ENCODE measurements around the gene LAGE3.
"Not testable (repeated sequence)": the region's sequence is repeated elsewhere in the genome, so short reads cannot be mapped to it uniquely, and the experiment has no call there.

The LAGE3 gene

GRCh38 chrX:154512879-154513553 is 33.9 kb upstream of the LAGE3 start:
- H3K36me3 ChIP-seq (ENCODE audit: control insufficient read depth, insufficient read depth, low read length): no peaks in the 10 kb centered on the region
- H3K4me3 ChIP-seq (ENCODE audit: low read depth, low read length): no peak overlapping the region
- no peaks in the 10 kb centered on the region for H3K9me3 ChIP-seq (ENCODE audit: control insufficient read depth, insufficient read depth, low read length)
- H3K9ac ChIP-seq (ENCODE audit: low read depth, low read length): no peak overlapping the region
- H3K27me3 ChIP-seq (ENCODE audit: control insufficient read depth, insufficient read depth, low read length): no peaks in the 10 kb centered on the region
- peaks cover 1% of the 10 kb centered on the region for H3K4me1 ChIP-seq (ENCODE audit: control insufficient read depth, insufficient read depth, low read length)

- Histone ChIP-seq H3K27me3 (ENCODE audit: control insufficient read depth, insufficient read depth, low read length) (no peaks in the 10 kb centered on the region), H3K9me3 (ENCODE audit: control insufficient read depth, insufficient read depth, low read length) (no peaks in the 10 kb centered on the region), H3K4me1 (ENCODE audit: control insufficient read depth, insufficient read depth, low read length) (no peaks in the 10 kb centered on the region), H3K4me3 (ENCODE audit: low read depth, low read length) (no peak overlapping the region), H3K9ac (ENCODE audit: low read depth, low read length) (no peak overlapping the region), H3K36me3 (ENCODE audit: control insufficient read depth, insufficient read depth, low read length) (peaks cover under 1% of the 10 kb centered on the region)
Observed at GRCh38 chrX:154511761-154512160, 32.7 kb upstream of the LAGE3 start.

DNA sequence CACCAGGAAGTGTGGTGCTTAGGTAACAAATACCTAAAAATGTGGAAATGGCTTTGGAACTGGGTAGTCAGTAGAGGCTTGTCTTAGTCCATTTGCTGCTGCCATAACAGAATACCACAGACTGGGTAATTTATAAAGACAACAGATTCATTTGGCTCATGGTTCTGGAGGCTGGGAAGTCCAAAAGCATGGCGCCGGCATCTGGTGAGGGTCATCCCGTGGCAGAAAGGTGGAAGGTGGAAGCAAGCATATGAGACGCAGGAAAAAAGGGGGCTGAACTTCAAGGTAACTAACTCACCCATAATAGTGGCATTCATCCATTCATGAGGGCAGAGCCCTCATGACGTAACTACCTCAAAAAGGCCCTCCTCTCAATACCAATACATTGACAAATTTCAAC is 30.4 kb upstream of the LAGE3 start:
- H3K4me3 ChIP-seq (ENCODE audit: low read depth, low read length): no peak overlapping the region
- H3K9me3 ChIP-seq (ENCODE audit: control insufficient read depth, insufficient read depth, low read length): no peaks in the 10 kb centered on the region
- H3K4me1 ChIP-seq (ENCODE audit: control insufficient read depth, insufficient read depth, low read length): no peaks in the 10 kb centered on the region
- H3K27me3 ChIP-seq (ENCODE audit: control insufficient read depth, insufficient read depth, low read length): no peaks in the 10 kb centered on the region
- H3K36me3 ChIP-seq (ENCODE audit: control insufficient read depth, insufficient read depth, low read length): peaks cover 11% of the 10 kb centered on the region
- H3K9ac ChIP-seq (ENCODE audit: low read depth, low read length): no peak overlapping the region

DNA sequence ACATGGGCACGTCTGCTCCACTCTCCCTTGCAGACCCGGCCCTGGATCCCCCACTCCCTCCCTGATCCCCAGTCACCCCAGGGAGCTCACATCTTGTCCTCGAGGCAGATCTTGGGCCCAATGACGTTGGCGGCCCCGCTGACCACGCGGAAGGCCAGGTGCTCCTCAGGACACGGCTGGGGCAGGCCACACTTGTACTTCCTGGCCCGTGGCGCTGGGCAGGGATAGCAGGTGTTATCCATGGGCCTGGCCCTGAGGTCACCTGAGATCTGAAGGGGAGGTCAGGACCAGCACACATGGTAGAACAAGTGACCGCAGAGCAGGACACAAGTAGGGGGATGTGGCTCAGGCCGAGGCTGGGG is 29.3 kb upstream of the LAGE3 start:
- Histone ChIP-seq H3K36me3 (ENCODE audit: control insufficient read depth, insufficient read depth, low read length) (peaks cover 11% of the 10 kb centered on the region), H3K9ac (ENCODE audit: low read depth, low read length) (no peak overlapping the region), H3K4me3 (ENCODE audit: low read depth, low read length) (no peak overlapping the region), H3K4me1 (ENCODE audit: control insufficient read depth, insufficient read depth, low read length) (no peaks in the 10 kb centered on the region), H3K9me3 (ENCODE audit: control insufficient read depth, insufficient read depth, low read length) (no peaks in the 10 kb centered on the region), H3K27me3 (ENCODE audit: control insufficient read depth, insufficient read depth, low read length) (no peaks in the 10 kb centered on the region)

GRCh38 chrX:154507673-154508383 is 28.7 kb upstream of the LAGE3 start:
- H3K9me3 ChIP-seq (ENCODE audit: control insufficient read depth, insufficient read depth, low read length): no peaks in the 10 kb centered on the region
- no peaks in the 10 kb centered on the region for H3K4me1 ChIP-seq (ENCODE audit: control insufficient read depth, insufficient read depth, low read length)
- H3K9ac ChIP-seq (ENCODE audit: low read depth, low read length): no peak overlapping the region
- H3K27me3 ChIP-seq (ENCODE audit: control insufficient read depth, insufficient read depth, low read length): no peaks in the 10 kb centered on the region
- H3K4me3 ChIP-seq (ENCODE audit: low read depth, low read length): no peak overlapping the region
- H3K36me3 ChIP-seq (ENCODE audit: control insufficient read depth, insufficient read depth, low read length): peaks cover 11% of the 10 kb centered on the region

DNA sequence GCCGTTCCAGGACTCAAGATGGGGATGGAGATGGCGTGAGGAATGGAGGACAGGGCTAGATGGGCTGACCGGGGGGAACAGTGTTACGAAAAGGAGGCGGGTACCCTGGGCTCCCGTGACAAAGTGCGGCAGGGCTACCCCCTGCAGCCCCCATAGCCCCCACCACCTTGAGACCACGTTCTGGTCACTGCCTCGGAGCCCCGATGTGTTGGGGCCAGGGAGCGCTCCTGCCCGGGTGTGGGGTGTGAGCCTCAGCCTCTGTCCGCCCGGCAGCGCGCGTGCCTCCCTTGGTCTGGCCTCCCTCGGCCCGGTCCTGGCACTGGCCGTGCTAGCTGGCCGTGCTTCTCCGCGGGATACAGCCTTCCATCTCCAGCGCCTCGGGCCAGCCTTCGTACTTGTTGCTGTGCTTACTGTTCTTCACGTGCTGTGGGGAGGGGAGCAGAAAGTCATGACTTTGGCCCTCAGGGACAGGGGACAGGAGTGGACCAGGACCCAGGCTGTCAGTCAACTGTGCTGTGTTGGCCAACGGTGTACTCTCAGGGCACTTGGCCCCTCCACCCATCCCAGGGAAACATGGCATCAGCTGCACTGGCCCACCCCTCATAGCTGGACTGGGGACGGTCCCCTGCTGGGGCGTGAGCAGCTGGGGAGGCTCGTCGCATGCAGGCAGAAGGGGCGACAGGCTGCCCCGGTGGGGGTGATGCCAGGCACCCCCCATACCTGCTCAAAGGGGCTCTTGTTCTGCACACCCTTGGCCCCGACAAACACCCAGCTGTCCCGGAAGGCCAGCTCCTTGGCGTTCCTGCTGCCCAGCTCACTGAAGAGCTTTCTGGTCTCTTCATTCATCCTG is 27.6 kb upstream of the LAGE3 start:
- Histone ChIP-seq H3K9ac (ENCODE audit: low read depth, low read length) (no peak overlapping the region), H3K4me3 (ENCODE audit: low read depth, low read length) (no peak overlapping the region), H3K27me3 (ENCODE audit: control insufficient read depth, insufficient read depth, low read length) (no peaks in the 10 kb centered on the region), H3K9me3 (ENCODE audit: control insufficient read depth, insufficient read depth, low read length) (no peaks in the 10 kb centered on the region), H3K36me3 (ENCODE audit: control insufficient read depth, insufficient read depth, low read length) (peaks cover 11% of the 10 kb centered on the region), H3K4me1 (ENCODE audit: control insufficient read depth, insufficient read depth, low read length) (no peaks in the 10 kb centered on the region)

- Histone ChIP-seq H3K4me3 (ENCODE audit: low read depth, low read length) (no peak overlapping the region), H3K27me3 (ENCODE audit: control insufficient read depth, insufficient read depth, low read length) (no peaks in the 10 kb centered on the region), H3K36me3 (ENCODE audit: control insufficient read depth, insufficient read depth, low read length) (peaks cover 11% of the 10 kb centered on the region), H3K9me3 (ENCODE audit: control insufficient read depth, insufficient read depth, low read length) (no peaks in the 10 kb centered on the region), H3K4me1 (ENCODE audit: control insufficient read depth, insufficient read depth, low read length) (no peaks in the 10 kb centered on the region), H3K9ac (ENCODE audit: low read depth, low read length) (no peak overlapping the region)
Observed at GRCh38 chrX:154505734-154506133, 26.7 kb upstream of the LAGE3 start.

DNA sequence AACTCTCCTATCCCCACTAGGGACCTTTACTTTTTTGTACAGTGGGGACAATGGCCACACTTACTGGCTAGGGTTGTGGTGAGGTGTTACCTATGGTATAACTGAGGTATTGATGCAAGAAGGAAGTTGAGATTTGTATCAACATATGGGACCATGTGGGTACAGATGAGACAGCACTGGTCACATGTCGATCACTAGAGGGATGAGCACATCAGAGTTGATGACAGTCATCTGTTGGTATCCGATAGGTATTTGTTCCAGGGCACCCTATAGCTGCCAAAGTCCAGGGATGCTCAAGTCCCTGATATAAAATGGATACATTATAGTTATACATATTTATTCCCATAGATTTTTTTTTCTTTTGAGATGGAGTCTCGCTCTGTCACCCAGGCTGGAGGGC is 23.9 kb upstream of the LAGE3 start:
- Histone ChIP-seq H3K4me3 (ENCODE audit: low read depth, low read length) (no peak overlapping the region), H3K36me3 (ENCODE audit: control insufficient read depth, insufficient read depth, low read length) (peaks cover 11% of the 10 kb centered on the region), H3K27me3 (ENCODE audit: control insufficient read depth, insufficient read depth, low read length) (no peaks in the 10 kb centered on the region), H3K9ac (ENCODE audit: low read depth, low read length) (no peak overlapping the region), H3K4me1 (ENCODE audit: control insufficient read depth, insufficient read depth, low read length) (no peaks in the 10 kb centered on the region), H3K9me3 (ENCODE audit: control insufficient read depth, insufficient read depth, low read length) (no peaks in the 10 kb centered on the region)

- no peak overlapping the region for H3K9ac ChIP-seq (ENCODE audit: low read depth, low read length)
- H3K4me3 ChIP-seq (ENCODE audit: low read depth, low read length): no peak overlapping the region
- H3K27me3 ChIP-seq (ENCODE audit: control insufficient read depth, insufficient read depth, low read length): no peaks in the 10 kb centered on the region
- no peaks in the 10 kb centered on the region for H3K9me3 ChIP-seq (ENCODE audit: control insufficient read depth, insufficient read depth, low read length)
- H3K4me1 ChIP-seq (ENCODE audit: control insufficient read depth, insufficient read depth, low read length): no peaks in the 10 kb centered on the region
- peaks cover 11% of the 10 kb centered on the region for H3K36me3 ChIP-seq (ENCODE audit: control insufficient read depth, insufficient read depth, low read length)
Observed at GRCh38 chrX:154502098-154502497, 23.0 kb upstream of the LAGE3 start.

- H3K4me1 ChIP-seq (ENCODE audit: control insufficient read depth, insufficient read depth, low read length); H3K9me3 ChIP-seq (ENCODE audit: control insufficient read depth, insufficient read depth, low read length); H3K27me3 ChIP-seq (ENCODE audit: control insufficient read depth, insufficient read depth, low read length); H3K4me3 ChIP-seq (ENCODE audit: low read depth, low read length); H3K36me3 ChIP-seq (ENCODE audit: control insufficient read depth, insufficient read depth, low read length); H3K9ac ChIP-seq (ENCODE audit: low read depth, low read length): not testable (repeated sequence)
Observed at GRCh38 chrX:154501423-154501822, 22.3 kb upstream of the LAGE3 start.

GRCh38 chrX:154496591-154497137 is 17.6 kb upstream of the LAGE3 start:
- not testable (repeated sequence) for H3K4me1 ChIP-seq (ENCODE audit: control insufficient read depth, insufficient read depth, low read length); H3K36me3 ChIP-seq (ENCODE audit: control insufficient read depth, insufficient read depth, low read length); H3K4me3 ChIP-seq (ENCODE audit: low read depth, low read length); H3K9me3 ChIP-seq (ENCODE audit: control insufficient read depth, insufficient read depth, low read length); H3K9ac ChIP-seq (ENCODE audit: low read depth, low read length); H3K27me3 ChIP-seq (ENCODE audit: control insufficient read depth, insufficient read depth, low read length)
